Adipocyte (in vitro differentiated cells): ENCODE results near the gene SCART1.
"Not testable (repeated sequence)": the region's sequence is repeated elsewhere in the genome, so short reads cannot be mapped to it uniquely, and the experiment has no call there.

Experiments used
- DNase-seq: peaks from one replicate; pipeline ENCODE4 v3.0.0-alpha.2; 2015; ENCODE audit warnings: low read depth
- H3K27me3 ChIP-seq: replicated peaks from 2 replicates; pipeline ENCODE4 v1.7.0; 2013; ENCODE audit warnings: mild to moderate bottlenecking, low read length, moderate library complexity; ENCODE audit not compliant: control insufficient read depth, insufficient read depth
- H3K36me3 ChIP-seq: 2 replicates; pipeline ENCODE4 v1.7.0; 2013; ENCODE audit warnings: low read length, mild to moderate bottlenecking, moderate library complexity; ENCODE audit not compliant: control insufficient read depth, insufficient read depth, severe bottlenecking
- H3K4me1 ChIP-seq: 2 replicates; pipeline ENCODE4 v1.7.0; 2013; ENCODE audit warnings: mild to moderate bottlenecking, low read length, moderate library complexity; ENCODE audit not compliant: control insufficient read depth, insufficient read depth
- H3K4me3 ChIP-seq: 2 replicates; pipeline ENCODE4 v1.7.0; 2013; ENCODE audit warnings: mild to moderate bottlenecking, low read length, moderate library complexity
- H3K9ac ChIP-seq: 2 replicates; pipeline ENCODE4 v1.7.0; 2013; ENCODE audit warnings: mild to moderate bottlenecking, low read length, moderate library complexity
- H3K9me3 ChIP-seq: 2 replicates; pipeline ENCODE4 v1.7.0; 2013; ENCODE audit warnings: mild to moderate bottlenecking, low read length, moderate library complexity; ENCODE audit not compliant: control insufficient read depth

Gene SCART1

DNA sequence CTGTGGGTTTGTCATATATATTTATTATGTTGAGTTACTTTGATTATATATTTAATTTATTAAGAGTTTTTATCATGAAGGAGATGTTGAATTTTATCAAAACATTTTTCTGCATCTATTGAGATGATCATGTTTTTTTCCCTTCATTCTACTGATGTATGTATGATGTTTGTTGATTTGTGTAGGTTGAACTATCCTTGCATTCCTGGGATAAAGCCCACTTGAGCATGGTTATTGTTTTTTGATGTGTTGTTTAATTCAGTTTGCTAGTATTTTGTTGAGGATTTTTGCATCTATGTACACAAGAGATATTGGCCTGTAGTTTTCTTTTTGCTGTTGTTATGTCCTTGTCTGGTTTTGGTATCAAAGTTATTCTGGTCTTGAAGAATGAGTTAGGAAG is 31.1 kb downstream of the SCART1 start:
- peak; percentile 3 for DNase-seq

DNA sequence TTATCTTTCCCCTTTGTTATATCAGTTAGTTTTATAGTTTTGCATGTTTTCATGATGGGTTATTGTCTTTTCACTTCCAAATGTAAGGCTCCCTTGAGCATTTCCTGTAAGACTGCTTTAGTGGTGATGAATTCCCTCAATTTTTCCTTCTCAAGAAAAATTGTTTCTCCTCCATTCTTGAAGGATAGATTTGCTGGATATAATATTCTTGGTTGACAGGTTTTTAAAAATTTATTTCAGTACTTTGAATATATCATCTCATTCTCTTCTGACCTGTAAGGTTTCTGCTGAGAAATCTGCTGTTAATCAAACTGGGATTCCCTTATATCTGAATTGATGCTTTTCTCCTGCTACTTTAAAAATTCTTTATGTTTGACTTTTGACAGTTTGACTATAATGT is 33.3 kb downstream of the SCART1 start:
- Histone ChIP-seq H3K9me3 (peaks cover 51% of the 10 kb centered on the region), H3K4me1 (no peaks in the 10 kb centered on the region), H3K4me3 (peak overlapping the region; percentile 13), H3K27me3 (no peaks in the 10 kb centered on the region), H3K36me3 (no peaks in the 10 kb centered on the region), H3K9ac (no peak overlapping the region)
- peak; percentile 3 for DNase-seq

More for the DNA sequence above, 31.1 kb downstream of the SCART1 start:
- peaks cover 51% of the 10 kb centered on the region for H3K9me3 ChIP-seq
- H3K9ac ChIP-seq: no peak overlapping the region
- H3K4me3 ChIP-seq: no peak overlapping the region
- H3K27me3 ChIP-seq: no peaks in the 10 kb centered on the region
- H3K36me3 ChIP-seq: no peaks in the 10 kb centered on the region
- H3K4me1 ChIP-seq: no peaks in the 10 kb centered on the region

DNA sequence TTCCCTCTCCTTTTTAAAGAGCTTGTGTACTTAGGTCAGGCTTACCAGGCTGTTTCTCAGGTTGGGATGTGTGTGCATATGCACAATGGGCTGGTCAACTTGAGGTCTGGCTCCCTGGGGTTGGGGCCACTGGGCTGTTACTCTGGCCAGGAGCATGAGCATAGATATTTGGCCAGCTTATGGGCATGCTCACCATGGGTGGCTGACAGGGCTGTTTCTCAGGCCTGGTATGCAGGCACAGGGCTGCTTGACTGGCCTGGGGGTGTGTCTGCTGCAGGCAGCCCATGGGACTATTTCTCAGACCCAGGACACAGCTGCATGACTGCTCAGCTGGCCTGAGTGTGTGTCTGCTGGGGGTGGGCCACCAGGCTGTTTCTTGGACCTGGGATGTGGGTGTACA is 34.6 kb downstream of the SCART1 start:
- Histone ChIP-seq H3K9ac (no peak overlapping the region), H3K27me3 (no peaks in the 10 kb centered on the region)
- no peak for DNase-seq

DNA sequence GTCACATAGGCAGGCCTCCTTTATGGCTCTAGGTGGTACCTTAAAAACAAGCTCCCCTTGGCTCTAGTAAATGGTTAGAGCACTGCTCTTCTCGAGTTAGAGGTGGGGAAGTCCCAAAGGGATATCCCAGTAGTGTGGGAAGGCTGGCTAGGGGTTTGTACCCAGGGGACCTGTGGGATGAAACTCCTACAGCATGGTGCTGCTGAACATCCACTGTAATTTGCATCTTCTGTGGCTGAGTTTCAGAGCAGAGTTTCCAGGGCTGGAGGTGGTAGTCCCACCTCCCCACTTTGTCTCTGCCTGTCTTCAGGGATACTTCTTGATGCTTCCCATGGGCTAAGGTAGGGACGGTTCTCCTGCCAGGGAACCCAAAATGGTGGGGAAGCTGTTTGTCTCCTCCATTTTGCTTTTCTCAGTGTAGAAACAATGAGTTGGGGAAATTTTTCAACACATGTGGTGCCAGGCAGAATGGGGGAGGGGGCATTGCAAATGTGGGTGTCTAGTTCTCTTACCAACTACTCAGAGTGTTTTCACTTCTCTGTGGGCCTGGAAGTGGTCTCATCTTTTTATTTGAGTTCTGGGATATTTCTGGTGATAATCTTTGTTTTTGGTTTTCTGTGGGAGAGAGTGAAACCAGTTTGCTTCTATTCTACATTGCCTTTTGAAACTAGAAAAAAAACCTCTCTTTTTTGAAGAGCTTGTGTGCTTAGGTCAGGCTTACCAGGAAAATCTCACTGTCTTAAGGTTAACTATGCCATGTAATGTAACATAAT is 36.3 kb downstream of the SCART1 start:
- no peak for DNase-seq
- Histone ChIP-seq H3K9me3 (peaks cover 30% of the 10 kb centered on the region), H3K27me3 (no peaks in the 10 kb centered on the region), H3K36me3 (no peaks in the 10 kb centered on the region), H3K4me3 (no peak overlapping the region), H3K9ac (no peak overlapping the region), H3K4me1 (no peaks in the 10 kb centered on the region)

More for the DNA sequence above, 34.6 kb downstream of the SCART1 start:
- H3K36me3 ChIP-seq: no peaks in the 10 kb centered on the region
- no peak overlapping the region for H3K4me3 ChIP-seq
- peaks cover 43% of the 10 kb centered on the region for H3K9me3 ChIP-seq
- H3K4me1 ChIP-seq: no peaks in the 10 kb centered on the region

DNA sequence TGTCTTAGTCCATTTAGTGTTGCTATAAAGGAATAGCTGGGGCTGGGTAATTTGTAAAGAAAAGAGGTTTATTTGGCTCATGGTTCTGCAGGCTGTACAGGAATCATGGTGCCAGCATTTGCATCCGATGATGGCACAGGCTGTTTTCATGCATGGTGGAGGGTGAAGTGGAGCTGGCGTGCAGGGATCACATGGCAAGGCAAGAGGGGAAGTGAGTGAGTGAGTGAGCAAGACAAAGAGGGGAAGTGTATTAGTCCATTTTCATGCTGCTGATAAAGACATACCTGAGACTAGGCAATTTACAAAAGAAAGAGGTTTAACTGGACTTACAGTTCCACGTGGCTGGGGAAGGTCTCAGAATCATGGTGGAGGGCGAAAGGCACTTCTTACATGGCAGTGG is 39.8 kb downstream of the SCART1 start:
- H3K9me3 ChIP-seq, DNase-seq, H3K27me3 ChIP-seq, H3K36me3 ChIP-seq, H3K9ac ChIP-seq, H3K4me1 ChIP-seq, H3K4me3 ChIP-seq: not testable (repeated sequence)

DNA sequence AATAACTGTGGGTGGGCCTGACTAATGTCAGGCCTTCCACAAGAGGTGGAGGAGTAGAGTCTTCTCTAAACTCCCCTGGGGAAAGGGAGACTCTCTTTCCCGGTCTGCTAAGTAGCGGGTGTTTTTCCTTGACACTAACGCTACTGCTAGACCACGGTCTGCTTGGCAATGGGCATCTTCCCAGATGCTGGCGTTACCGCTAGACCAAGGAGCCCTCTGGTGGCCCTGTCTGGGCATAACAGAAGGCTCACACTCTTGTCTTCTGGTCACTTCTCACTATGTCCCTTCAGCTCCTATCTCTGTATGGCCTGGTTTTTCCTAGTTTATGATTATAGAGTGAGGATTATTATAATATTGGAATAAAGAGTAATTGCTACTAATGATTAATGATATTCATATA is 43.6 kb downstream of the SCART1 start:
- DNase-seq, H3K4me1 ChIP-seq, H3K27me3 ChIP-seq, H3K4me3 ChIP-seq, H3K9ac ChIP-seq, H3K9me3 ChIP-seq, H3K36me3 ChIP-seq: not testable (repeated sequence)

DNA sequence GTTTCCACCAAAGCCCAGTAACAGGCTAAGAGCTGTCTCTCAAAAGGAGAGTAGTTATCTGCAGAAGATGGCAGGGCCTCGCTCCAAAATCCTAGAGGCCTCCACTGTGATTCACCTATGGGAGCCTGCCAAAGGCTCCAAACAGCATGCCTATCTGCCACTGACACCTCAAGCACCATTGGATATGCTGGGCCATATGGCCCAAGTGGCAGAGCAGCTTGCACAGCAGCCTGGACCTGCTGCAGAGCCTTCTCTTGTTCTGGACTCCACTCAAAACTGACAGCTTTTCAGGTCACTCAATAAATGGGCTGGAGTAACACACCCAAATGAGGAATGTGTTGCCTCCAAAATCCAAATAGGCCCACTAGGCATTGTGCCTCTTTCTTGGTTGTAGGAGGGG is 45.4 kb downstream of the SCART1 start:
- H3K36me3 ChIP-seq: not testable (repeated sequence)

DNA sequence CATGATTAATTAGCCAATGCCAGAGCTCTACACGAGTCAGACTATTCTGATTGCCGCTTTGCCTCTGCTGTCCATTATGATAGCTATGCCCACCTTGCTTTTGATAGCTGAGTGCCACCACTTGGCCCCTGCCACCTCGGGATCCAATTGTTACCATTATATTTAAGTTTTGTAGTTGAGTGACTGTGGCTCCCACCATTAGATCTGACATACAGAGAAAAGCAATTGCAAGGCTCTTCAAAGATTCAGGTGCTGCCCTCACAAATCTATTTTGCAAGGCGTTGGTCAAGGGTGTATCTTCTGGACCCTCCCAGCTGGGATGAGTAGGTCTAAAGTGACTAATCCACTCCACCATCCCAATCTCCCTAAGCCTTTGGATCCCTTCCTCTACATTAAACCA is 47.2 kb downstream of the SCART1 start:
- H3K27me3 ChIP-seq, H3K9ac ChIP-seq, H3K4me3 ChIP-seq, H3K36me3 ChIP-seq, H3K9me3 ChIP-seq, DNase-seq, H3K4me1 ChIP-seq: not testable (repeated sequence)

More for the DNA sequence above, 45.4 kb downstream of the SCART1 start:
- not testable (repeated sequence) for H3K4me1 ChIP-seq, DNase-seq, H3K27me3 ChIP-seq, H3K9me3 ChIP-seq, H3K9ac ChIP-seq, H3K4me3 ChIP-seq

DNA sequence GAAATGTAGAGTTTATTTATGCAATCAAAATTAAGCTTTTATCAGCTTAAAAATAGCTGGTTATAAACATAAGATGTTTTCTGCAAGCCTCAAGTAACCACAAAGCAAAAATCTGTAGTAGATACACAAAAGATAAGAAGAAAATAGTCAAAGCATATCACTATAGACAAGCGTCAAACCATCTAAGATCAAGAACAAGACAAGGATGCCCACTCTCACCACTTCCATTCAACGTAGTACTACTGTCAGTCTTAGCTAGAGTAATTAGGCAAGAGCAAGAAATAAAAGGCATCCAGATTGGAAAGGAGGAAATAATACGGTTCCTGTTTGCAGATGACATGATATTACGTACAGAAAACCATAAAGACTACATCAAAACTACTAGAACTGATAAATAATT is 56.0 kb downstream of the SCART1 start:
- no peak for DNase-seq
- no peak overlapping the region for H3K9ac ChIP-seq
- no peaks in the 10 kb centered on the region for H3K27me3 ChIP-seq
- H3K9me3 ChIP-seq: no peaks in the 10 kb centered on the region
- H3K4me1 ChIP-seq: peaks cover 14% of the 10 kb centered on the region
- H3K4me3 ChIP-seq: no peak overlapping the region
- no peaks in the 10 kb centered on the region for H3K36me3 ChIP-seq

DNA sequence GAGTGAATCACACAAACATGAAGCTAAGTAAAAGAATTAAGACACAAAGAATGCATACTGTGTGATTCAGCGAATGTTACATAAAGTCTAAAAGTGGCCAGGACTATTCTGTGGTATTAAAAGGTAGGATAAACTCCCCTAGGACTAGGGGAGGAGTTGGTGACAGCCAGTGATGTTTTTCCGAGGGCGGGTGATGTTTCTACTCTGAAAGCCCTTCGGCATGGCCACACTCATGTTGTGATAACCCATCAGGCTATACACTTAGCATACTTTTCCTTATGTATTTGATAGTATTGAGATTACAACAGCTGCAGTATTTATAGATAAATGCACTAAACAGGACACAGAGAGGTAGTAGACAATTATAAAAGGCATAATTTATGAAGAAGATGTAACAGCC is 57.7 kb downstream of the SCART1 start:
- no peaks in the 10 kb centered on the region for H3K36me3 ChIP-seq
- H3K9ac ChIP-seq: no peak overlapping the region
- peaks cover 14% of the 10 kb centered on the region for H3K4me1 ChIP-seq
- no peak for DNase-seq
- no peaks in the 10 kb centered on the region for H3K9me3 ChIP-seq
- H3K27me3 ChIP-seq: no peaks in the 10 kb centered on the region
- H3K4me3 ChIP-seq: no peak overlapping the region

DNA sequence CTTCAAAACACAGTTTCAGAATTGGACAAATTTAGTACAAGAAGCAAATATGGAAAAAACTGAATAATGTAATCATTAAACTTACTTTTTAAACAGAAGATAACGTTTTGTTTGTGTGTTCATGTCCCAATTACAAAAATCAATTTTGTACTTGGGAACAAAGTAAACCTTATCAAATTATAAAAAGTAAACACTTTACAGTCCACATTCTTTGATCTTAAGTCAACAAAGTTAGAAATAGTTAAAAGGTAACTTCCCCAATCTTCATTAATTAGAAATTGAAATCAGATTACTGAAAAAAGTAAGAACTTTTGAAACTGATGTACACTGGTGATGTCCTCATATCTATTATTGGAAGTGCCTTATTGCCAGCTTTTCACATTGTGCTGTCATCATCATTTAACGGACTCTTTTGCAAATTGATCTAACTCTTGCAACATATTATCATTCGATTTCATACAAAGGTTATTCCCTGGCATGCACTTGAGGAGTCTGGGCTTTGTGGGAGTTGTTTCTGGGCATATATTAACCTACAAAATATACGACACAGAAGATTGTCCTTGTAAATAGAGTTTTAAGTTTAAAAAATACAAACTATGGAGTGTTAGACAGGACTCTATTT is 58.3 kb downstream of the SCART1 start:
- no peak overlapping the region for H3K4me3 ChIP-seq
- no peaks in the 10 kb centered on the region for H3K27me3 ChIP-seq
- DNase-seq: no peak
- H3K9ac ChIP-seq: no peak overlapping the region
- H3K4me1 ChIP-seq: peaks cover 14% of the 10 kb centered on the region
- no peaks in the 10 kb centered on the region for H3K9me3 ChIP-seq
- H3K36me3 ChIP-seq: no peaks in the 10 kb centered on the region
